NCI-H1930 (cell line): ENCODE data around the gene CYP46A1.
"Not testable (repeated sequence)": the region's sequence is repeated elsewhere in the genome, so short reads cannot be mapped to it uniquely, and the experiment has no call there.

Source experiments
- DNase-seq, 2 experiments: peaks; one replicate each; lab custom pipeline; 2025; lab: John Stamatoyannopoulos, UW

Gene CYP46A1

DNA sequence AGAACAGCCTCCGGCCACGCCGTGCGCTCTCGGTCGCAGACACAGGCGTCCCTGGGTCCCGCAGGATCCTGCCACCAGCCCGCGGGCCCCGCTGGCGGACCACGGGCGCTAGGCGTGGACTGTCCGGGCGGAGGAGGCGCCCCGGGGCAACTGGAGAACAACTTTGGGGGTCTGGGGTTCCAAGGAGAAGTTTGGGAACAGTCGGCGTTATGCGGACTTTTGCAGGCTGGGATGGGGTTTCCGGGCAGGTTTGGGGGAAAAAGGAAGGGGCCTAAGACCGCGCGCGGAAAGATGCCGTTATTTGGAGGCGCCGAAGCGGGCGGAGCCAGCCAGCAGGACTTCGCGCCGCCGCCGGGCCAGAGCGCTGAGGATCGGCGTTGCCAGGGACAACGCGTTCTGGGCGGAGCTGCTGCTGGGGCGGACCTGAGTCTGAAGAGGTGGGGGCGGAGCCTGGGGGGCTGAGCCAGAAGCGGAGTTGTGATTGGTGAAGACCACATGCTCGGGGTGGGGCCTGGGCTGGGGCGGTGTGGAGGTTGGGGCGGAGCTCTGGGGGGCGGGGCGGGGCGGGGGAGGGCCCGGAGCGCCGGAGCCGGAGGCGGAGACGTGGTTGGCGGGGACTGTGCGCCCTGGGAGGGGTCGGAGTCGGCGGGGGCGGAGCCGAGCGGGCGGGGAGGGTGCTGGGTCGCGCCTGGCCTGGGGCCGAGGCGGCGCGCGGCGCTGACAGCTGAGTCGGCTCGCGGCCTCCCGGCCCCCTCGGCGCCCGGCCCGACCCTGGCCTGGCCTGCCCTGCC is at the start of gene CYP46A1:
Gene CYP46A1 (plus strand): TSS at position 680 of the 791 bp plus-strand sequence. CDS start 120 bp downstream, outside the sequence.
- peak; percentile 97 to 98 for DNase-seq

DNA sequence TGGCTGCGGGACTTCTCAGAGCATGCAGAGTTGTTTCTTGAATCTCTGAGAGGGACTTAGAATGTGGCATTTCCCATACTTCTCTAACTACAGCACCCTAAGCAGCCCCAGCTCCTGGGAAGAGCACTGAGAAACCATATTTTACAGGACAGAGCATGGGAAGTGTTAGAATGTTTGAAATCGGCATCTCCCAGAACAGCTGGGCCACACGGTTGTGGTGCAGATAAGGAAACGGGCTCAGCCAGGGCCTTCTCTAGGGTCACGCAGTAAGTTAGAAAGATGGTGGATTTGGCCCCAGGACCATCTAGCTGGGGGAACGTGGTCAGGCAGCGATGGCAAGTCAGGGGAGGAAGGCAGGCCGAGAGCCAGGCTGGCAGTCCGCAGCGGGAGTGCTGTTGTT is 49.7 kb upstream of the CYP46A1 start:
- DNase-seq, result no peak

DNA sequence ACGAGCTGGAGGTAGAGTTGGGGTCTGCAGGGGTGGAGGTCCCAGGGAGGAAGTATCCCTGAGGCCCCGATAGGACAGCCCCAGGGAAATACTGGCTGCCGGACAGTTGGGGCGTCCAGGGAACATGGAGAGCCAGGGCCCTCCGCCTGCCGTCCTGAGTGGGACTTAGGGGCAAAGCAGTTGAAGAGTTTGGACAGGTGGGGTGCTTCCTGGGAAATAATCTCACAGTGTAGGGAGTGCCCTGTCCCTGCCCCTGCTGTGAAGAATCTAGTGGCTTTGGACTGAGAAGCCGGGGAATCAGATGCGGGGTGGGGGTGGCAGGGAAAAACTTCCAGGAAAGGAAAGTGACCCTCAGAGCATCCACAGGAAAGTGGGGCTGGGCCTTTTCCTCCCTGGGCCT is 49.0 kb upstream of the CYP46A1 start:
- no peak for DNase-seq

GRCh38 chr14:99636487-99636886 is 47.6 kb upstream of the CYP46A1 start:
- no peak for DNase-seq

- DNase-seq, result no peak
Observed at GRCh38 chr14:99637624-99638023, 46.5 kb upstream of the CYP46A1 start.

GRCh38 chr14:99642771-99643170 is 41.3 kb upstream of the CYP46A1 start:
- not testable (repeated sequence) for DNase-seq

- DNase-seq, result no peak
Observed at GRCh38 chr14:99643343-99643742, 40.8 kb upstream of the CYP46A1 start.

GRCh38 chr14:99644035-99644587 is 40.0 kb upstream of the CYP46A1 start:
- DNase-seq, result no peak

DNA sequence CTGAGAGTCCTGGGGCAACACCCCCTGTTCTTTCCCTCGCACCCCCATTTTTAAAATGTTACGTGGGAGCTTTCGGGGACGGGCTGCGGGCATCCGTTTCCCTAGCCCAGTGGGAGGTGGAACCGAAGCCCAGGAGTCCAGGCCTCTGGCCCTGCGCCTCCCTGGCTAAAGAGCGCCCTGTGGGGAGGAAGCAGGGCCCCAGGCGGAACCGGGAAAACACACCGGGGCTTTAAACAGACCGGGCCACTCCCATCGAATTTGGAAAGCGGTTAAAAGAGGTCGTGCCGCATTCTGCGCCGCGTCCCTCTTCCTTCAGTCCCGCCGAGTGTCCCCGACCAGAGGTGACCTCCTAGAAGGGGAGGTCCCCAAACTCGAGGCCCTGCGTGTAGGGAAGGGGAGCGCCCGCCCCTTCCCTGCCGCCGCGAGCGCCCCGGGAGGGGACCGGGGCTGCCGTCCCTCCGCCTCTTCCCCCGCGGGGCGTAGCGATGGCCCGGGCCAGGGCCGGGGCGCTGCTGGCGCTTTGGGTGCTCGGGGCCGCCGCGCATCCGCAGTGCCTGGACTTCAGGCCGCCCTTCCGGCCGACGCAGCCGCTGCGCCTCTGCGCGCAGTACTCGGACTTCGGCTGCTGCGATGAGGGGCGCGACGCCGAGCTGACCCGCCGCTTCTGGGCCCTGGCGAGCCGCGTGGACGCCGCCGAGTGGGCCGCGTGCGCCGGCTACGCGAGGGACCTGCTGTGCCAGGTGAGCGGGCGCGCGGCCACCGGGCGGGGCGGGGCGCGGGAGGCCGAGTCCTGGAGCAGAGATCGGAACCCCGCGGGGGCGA is 39.2 kb upstream of the CYP46A1 start, which contains the start of gene HHIPL1:
Gene HHIPL1 (plus strand): TSS at position 407 of the 822 bp plus-strand sequence. CDS start 79 bp downstream, at position 486.
- DNase-seq, result no peak

DNA sequence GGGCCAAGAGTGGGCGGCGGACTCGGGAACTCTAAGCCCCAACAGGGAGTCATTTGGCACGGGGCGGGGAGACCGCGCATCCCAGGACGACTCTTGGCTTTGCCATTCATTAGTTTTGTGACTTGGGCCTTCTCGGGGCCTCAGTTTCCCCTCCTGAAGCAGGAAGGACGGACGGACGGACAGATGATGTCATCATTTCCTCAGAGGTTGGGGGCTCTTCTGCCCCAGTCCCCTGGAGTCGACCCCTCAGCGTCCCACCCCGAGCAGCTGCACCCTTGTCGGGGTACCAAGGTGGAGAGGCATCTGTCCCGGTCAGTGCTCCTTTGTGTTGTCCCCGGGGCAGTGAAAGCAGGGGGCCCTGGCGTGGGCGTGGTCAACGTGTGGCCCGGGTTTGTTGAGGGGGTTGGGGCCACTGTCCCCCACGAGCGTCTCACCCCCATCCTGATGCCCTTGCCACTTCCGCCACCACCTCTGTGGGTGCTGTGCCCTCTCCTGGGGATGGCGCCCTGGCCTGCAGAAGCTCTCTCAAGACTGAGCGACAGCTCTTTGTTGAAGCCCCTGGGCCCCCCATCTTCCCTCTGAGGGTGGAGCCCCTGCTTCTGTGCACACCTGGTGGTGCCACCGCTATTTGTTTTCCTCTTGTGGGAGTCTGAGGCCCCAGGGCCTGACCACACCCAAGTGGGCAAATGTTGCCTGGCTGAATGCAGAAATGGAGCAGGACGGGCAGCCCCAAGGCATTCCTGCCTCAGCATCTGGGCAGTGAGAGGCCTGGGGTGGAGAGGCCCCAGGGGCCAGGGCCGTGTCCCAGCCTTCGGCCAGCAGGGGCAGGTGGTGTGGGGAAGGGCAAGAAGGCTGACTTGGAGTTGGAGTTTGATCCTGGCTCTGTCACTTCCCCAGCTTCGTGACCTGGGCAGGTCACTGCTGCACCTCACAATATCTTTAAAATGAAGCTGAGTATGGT is 38.3 kb upstream of the CYP46A1 start:
- no peak for DNase-seq

- DNase-seq, result no peak
Observed at GRCh38 chr14:99647411-99647810, 36.7 kb upstream of the CYP46A1 start.

DNA sequence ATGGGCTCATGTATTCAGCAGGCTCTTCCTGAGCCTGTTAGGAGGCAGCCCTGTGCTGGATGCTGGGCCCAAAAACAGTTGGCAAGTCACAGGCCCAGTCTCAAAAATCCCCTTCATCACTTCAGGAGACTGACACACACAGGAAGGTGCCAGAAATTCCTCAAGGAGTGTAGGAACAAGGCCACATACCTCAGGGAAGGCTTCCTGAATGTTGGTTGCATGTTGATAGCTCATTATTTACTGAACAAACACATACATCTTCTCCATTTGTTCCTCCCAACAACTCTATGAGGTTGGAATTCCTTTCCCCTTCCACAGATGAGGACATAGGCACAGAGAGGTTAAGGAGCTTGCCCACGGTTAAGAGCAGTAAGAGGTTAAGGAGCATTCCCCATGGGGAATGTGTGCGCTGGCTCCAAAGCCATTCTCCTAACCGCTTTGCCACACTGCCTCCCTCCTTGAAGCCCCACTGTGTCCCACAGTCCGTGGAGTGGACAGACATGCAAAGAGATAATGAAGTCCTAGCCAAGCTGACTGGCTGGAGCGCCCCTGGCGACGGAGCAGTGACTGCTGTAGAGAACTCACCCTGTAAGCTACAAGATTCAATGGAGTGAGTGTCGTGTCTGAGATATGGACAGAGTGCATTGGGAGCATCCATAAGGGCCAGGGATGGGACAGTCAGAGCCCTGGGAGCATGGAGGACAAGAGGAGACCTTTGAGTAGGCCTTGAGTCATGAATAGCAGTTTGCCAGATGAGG is 35.9 kb upstream of the CYP46A1 start:
- DNase-seq, result no peak

DNA sequence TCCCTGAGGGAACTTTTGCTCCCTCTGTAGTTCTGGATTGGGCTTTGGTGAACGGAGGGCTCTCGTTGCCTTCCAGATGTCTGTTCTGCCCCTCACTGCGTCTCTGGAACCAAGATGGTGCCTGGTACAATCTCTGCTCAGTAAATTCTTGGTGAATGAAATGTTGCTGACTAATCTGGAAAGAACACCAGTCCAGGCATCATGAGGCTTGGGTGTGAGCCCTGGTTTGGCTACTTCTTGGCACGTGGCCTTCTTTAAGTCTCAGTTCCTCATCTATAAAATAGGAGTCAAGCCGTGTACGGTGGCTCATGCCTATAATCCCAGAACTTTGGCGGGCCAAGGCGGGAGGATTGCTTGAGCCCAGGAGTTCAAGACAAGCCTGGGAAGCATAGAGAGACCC is 34.9 kb upstream of the CYP46A1 start:
- no peak for DNase-seq

- no peak for DNase-seq
Observed at GRCh38 chr14:99649643-99650042, 34.5 kb upstream of the CYP46A1 start.

DNA sequence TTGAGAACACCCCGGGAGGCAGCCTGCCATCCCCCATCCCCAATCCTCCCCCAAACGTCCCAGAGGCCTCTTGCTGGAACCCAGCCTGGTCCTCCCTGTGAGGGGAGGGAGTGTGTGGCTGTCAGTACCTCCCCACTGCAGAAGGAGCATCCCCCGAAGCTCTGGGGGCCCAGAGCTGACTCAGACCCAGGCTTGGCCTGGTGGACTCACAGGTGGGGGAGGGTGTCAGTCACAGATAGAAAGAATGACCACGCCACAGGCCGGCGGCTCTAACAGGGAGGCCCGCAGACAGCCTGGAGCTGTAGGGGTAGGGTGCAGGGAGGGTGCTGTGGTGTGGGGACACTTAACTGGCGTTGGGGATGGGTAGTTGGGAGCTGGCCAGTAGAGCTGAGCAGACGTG is 33.9 kb upstream of the CYP46A1 start:
- DNase-seq, result no peak

DNA sequence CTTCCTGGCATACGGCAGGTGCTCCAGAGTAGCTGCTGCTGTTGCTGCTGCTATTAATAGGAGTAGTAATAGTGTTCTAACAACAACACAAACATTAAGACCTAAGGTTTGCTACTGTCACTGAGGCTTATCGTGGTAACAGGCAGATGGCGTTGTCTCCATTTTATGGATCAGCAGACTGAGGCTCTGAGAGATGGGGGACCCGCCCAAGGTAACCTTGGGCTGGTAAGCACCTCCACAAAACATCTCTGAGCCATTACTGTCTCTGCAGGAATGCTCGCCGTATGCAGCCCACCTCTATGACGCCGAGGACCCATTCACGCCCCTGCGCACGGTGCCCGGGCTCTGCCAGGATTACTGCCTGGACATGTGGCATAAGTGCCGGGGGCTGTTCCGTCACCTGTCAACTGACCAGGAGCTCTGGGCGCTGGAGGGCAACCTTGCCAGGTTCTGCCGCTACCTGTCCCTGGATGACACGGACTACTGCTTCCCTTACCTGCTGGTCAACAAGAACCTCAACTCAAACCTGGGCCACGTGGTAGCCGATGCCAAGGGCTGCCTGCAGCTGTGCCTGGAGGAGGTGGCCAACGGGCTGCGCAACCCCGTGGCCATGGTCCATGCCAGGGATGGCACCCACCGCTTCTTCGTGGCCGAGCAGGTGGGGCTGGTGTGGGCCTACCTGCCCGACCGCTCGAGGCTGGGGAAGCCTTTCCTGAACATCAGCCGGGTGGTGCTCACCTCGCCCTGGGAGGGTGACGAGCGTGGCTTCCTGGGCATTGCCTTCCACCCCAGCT is 31.9 kb upstream of the CYP46A1 start:
- no peak for DNase-seq

DNA sequence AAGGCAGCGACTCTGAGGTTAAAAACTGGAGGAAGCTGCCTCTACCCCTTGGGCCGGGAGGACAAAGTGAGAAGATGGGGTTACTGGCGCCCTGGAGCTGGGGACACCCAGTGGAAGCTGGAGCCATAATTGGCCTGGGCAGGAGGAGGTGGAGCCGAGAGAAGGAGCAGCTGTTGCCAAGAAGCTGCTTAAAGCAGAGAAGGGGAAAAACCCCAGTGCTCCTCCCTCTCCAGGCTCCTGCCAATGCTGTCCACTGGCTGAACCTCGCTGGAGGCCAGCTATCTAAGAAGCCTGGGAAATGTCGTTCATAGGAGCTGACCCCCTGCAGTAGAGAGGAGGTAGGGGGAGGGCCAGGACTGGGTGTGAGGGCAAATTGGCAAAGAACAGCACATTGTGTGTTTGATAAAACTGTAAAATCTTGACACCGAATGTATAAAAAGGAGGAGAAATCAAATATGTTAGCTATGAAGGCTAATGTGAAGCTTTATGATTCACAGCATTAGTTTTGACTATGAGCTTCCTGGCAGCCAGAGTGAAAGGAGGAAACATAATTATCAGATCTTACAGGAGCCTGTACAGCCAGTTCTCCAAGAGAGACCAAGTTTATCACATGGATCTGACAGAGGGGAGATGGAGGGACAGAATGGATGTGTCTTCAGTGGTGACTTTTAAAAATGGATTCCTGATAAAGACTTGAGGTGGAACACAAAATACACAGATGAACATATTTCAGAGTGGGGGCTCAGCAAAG is 29.7 kb upstream of the CYP46A1 start:
- DNase-seq, result no peak

DNA sequence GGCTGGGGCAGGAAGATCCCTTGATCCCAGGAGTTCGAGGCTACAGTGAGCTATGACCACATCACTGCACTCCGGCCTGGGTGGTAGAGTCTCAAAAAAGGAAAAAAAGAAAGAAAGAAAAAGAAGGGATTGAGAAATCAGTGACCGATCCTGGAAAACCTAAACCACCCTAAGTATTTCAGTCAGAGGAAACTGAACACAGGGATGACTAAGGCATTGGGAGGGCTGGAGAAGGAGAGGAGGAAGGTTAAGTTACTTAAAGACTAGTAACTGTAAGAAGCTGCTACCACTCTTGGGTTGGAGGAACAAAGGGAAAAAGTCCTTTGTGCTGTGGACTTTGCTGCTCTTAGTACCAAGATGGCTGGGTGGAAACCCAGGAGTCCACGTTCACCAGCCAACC is 28.6 kb upstream of the CYP46A1 start:
- no peak for DNase-seq

DNA sequence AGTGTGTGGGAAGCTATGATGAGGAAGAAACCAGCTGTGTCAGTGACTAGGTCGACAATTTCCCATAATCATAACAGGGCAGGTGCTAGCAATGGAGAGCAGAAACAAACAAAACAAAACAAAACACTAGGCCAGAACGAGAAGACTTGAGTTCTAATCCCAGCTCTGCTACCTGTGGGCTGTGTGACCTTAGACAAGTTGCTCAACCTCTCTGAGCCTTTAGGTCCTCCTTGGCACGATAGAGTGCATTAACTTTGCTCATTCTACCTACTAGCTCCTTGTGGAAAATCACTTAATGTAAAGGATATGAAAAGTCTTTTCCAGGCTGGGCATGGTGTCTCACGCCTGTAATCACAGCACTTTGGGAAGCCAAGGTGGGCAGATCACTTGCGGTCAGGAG is 27.9 kb upstream of the CYP46A1 start:
- DNase-seq, result no peak
